ENCODE data around the gene ZNF530.

ZNF530 gene

GRCh38 chr19:57613941-57614743 lies 14.5 kb downstream of the ZNF530 start, which contains the start of gene ZNF134:
TSS of gene ZNF134 (plus strand) at chr19:57614242. CDS start at chr19:57619469, 5,227 bp downstream.
- H3K4me3 ChIP-seq (ENCODE audit: low read depth, low read length) = peak within 1 kb of the TSS; percentile 88
- no peak for TF ChIP-seq CTCF (IDR thresholded peaks at IDR 0.05; ENCODE audit: borderline replicate concordance, insufficient read depth, low read depth, low read length)

GRCh38 chr19:57615346-57615745 lies 15.7 kb downstream of the ZNF530 start:
- no peak overlapping the region for H3K4me3 ChIP-seq (ENCODE audit: low read depth, low read length)
- no peak for TF ChIP-seq CTCF (IDR thresholded peaks at IDR 0.05; ENCODE audit: borderline replicate concordance, insufficient read depth, low read depth, low read length)

- no peak for TF ChIP-seq CTCF (IDR thresholded peaks at IDR 0.05; ENCODE audit: borderline replicate concordance, insufficient read depth, low read depth, low read length)
- H3K4me3 ChIP-seq (ENCODE audit: low read depth, low read length) = no peak overlapping the region
Measured at GRCh38 chr19:57620673-57621348, 21.1 kb downstream of the ZNF530 start.

GRCh38 chr19:57623091-57623490 lies 23.4 kb downstream of the ZNF530 start:
- TF ChIP-seq CTCF (IDR thresholded peaks at IDR 0.05; ENCODE audit: borderline replicate concordance, insufficient read depth, low read depth, low read length) = no peak
- H3K4me3 ChIP-seq (ENCODE audit: low read depth, low read length) = no peak overlapping the region

- no peak for TF ChIP-seq CTCF (IDR thresholded peaks at IDR 0.05; ENCODE audit: borderline replicate concordance, insufficient read depth, low read depth, low read length)
- H3K4me3 ChIP-seq (ENCODE audit: low read depth, low read length) = peak within 1 kb of the TSS; percentile 95
Measured at GRCh38 chr19:57632987-57633831, 33.5 kb downstream of the ZNF530 start, which contains the start of gene ZNF211. TSS of gene ZNF211 (plus strand) at chr19:57633168. CDS start at chr19:57633347, 179 bp downstream.

GRCh38 chr19:57633832-57634131 lies 34.1 kb downstream of the ZNF530 start:
- TF ChIP-seq CTCF (IDR thresholded peaks at IDR 0.05; ENCODE audit: borderline replicate concordance, insufficient read depth, low read depth, low read length) = no peak
- peak overlapping the region; percentile 95 for H3K4me3 ChIP-seq (ENCODE audit: low read depth, low read length)
